SK-N-SH (cell line): ENCODE data around the gene UNC93B1.

Source experiments
- EP300 ChIP-seq, 2 experiments: IDR thresholded peaks; 2 replicates each; pipeline versions ENCODE4 v1.4.0 to v1.6.1; 2012; ENCODE audit warnings: borderline replicate concordance in 1 of 2, low read depth in 1 of 2, low read length in 1 of 2
- GABPA ChIP-seq: IDR thresholded peaks from 2 replicates; pipeline ENCODE4 v1.4.0; 2012; ENCODE audit warnings: low read depth, mild to moderate bottlenecking
- MEF2A ChIP-seq: IDR thresholded peaks from 2 replicates; pipeline ENCODE4 v1.4.0; 2012; ENCODE audit warnings: low read depth, borderline replicate concordance
- MXI1 ChIP-seq: IDR thresholded peaks from 2 replicates; pipeline ENCODE4 v1.6.1; 2012; ENCODE audit warnings: mild to moderate bottlenecking, low read depth, low read length, improper control_type of control experiment
- NRF1 ChIP-seq: IDR thresholded peaks from 2 replicates; pipeline ENCODE4 v1.6.1; 2012; ENCODE audit warnings: low read depth, mild to moderate bottlenecking, low read length
- PBX3 ChIP-seq: IDR thresholded peaks from 2 replicates; pipeline ENCODE4; 2012
- RAD21 ChIP-seq: IDR thresholded peaks from 2 replicates; pipeline ENCODE4 v1.6.1; 2012; ENCODE audit warnings: mild to moderate bottlenecking, low read length
- RCOR1 ChIP-seq: fragments of 150-350 bp; IDR thresholded peaks from 2 replicates; pipeline ENCODE4 v1.6.1; 2017; ENCODE audit warnings: antibody characterized with exemption, low read length
- TEAD4 ChIP-seq: IDR thresholded peaks from 2 replicates; pipeline ENCODE4 v1.4.0; 2012; ENCODE audit warnings: mild to moderate bottlenecking, borderline replicate concordance; ENCODE audit not compliant: insufficient read depth
- USF2 ChIP-seq: fragments of 150-350 bp; IDR thresholded peaks from 2 replicates; pipeline ENCODE4 v1.6.1; 2017; ENCODE audit warnings: antibody characterized with exemption, low read length, low read depth, borderline replicate concordance
- ZBTB33 ChIP-seq: IDR thresholded peaks from 2 replicates; pipeline ENCODE4 v1.4.0; 2012; ENCODE audit warnings: low read depth, borderline replicate concordance
- TF ChIP-seq, protein P1 (sequence below): fragments of 200-600 bp; sonication (generic); IDR thresholded peaks from 2 replicates; pipeline ENCODE4 v1.6.1; 2017; ENCODE audit warnings: antibody characterized with exemption, mild to moderate bottlenecking, moderate library complexity
- TF ChIP-seq, protein P2 (sequence below): IDR thresholded peaks from 2 replicates; pipeline ENCODE4 v1.6.1; 2012; ENCODE audit warnings: mild to moderate bottlenecking, low read depth, low read length, moderate library complexity
- TF ChIP-seq, protein P3 (sequence below): IDR thresholded peaks from 2 replicates; pipeline ENCODE4 v1.4.0; 2012; ENCODE audit warnings: low read depth

GRCh38 chr11:68053117-68053516 lies 49.2 kb upstream of the UNC93B1 start:
- TF ChIP-seq, protein P1, sequence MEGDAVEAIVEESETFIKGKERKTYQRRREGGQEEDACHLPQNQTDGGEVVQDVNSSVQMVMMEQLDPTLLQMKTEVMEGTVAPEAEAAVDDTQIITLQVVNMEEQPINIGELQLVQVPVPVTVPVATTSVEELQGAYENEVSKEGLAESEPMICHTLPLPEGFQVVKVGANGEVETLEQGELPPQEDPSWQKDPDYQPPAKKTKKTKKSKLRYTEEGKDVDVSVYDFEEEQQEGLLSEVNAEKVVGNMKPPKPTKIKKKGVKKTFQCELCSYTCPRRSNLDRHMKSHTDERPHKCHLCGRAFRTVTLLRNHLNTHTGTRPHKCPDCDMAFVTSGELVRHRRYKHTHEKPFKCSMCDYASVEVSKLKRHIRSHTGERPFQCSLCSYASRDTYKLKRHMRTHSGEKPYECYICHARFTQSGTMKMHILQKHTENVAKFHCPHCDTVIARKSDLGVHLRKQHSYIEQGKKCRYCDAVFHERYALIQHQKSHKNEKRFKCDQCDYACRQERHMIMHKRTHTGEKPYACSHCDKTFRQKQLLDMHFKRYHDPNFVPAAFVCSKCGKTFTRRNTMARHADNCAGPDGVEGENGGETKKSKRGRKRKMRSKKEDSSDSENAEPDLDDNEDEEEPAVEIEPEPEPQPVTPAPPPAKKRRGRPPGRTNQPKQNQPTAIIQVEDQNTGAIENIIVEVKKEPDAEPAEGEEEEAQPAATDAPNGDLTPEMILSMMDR = no peak
- TF ChIP-seq MXI1 = no peak
- no peak for TF ChIP-seq ZBTB33
- TF ChIP-seq, protein P2, sequence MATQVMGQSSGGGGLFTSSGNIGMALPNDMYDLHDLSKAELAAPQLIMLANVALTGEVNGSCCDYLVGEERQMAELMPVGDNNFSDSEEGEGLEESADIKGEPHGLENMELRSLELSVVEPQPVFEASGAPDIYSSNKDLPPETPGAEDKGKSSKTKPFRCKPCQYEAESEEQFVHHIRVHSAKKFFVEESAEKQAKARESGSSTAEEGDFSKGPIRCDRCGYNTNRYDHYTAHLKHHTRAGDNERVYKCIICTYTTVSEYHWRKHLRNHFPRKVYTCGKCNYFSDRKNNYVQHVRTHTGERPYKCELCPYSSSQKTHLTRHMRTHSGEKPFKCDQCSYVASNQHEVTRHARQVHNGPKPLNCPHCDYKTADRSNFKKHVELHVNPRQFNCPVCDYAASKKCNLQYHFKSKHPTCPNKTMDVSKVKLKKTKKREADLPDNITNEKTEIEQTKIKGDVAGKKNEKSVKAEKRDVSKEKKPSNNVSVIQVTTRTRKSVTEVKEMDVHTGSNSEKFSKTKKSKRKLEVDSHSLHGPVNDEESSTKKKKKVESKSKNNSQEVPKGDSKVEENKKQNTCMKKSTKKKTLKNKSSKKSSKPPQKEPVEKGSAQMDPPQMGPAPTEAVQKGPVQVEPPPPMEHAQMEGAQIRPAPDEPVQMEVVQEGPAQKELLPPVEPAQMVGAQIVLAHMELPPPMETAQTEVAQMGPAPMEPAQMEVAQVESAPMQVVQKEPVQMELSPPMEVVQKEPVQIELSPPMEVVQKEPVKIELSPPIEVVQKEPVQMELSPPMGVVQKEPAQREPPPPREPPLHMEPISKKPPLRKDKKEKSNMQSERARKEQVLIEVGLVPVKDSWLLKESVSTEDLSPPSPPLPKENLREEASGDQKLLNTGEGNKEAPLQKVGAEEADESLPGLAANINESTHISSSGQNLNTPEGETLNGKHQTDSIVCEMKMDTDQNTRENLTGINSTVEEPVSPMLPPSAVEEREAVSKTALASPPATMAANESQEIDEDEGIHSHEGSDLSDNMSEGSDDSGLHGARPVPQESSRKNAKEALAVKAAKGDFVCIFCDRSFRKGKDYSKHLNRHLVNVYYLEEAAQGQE = no peak
- TF ChIP-seq EP300 (IDR thresholded peaks at IDR 0.05; ENCODE audit: borderline replicate concordance in 1 of 2, low read depth in 1 of 2, low read length in 1 of 2) = no peak
- TF ChIP-seq PBX3 = no peak
- no peak for TF ChIP-seq RCOR1
- no peak for TF ChIP-seq TEAD4
- TF ChIP-seq NRF1 = no peak
- no peak for TF ChIP-seq RAD21
- TF ChIP-seq, protein P3, sequence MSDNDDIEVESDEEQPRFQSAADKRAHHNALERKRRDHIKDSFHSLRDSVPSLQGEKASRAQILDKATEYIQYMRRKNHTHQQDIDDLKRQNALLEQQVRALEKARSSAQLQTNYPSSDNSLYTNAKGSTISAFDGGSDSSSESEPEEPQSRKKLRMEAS = no peak
- no peak for TF ChIP-seq GABPA
- TF ChIP-seq MEF2A = no peak
- no peak for TF ChIP-seq USF2
